ENCODE results near the gene FHIT.

FHIT gene

DNA sequence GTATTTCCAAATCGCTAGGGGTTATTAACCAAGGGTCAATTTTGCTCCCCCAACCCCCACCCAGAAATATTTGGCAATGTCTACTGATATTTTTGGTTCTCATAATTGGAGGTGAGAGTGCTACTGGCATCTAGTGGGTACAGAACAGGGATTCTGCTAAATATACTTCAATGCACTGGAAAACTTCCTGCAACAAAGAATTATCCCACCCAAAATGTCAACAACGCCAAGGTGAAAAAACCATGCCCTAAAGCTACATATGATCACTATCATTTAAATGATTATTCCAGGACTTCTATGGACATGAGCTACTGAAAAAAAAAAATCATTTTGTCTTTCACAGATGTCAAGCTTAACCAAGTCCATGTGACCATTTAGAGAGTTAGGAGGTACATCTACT, 867.9 kb downstream of the FHIT start:
- TF ChIP-seq CTCF (IDR thresholded peaks at IDR 0.05; ENCODE audit: control insufficient read depth, insufficient read depth, low read depth, low read length, missing control alignments), result no peak
- no peak for DNase-seq (ENCODE audit: low read depth)
- no peak overlapping the region for H3K4me3 ChIP-seq (ENCODE audit: control insufficient read depth, low read depth, low read length)

GRCh38 chr3:60366486-60366885, 884.8 kb downstream of the FHIT start:
- H3K4me3 ChIP-seq (ENCODE audit: control insufficient read depth, low read depth, low read length), result no peak overlapping the region
- no peak for TF ChIP-seq CTCF (IDR thresholded peaks at IDR 0.05; ENCODE audit: control insufficient read depth, insufficient read depth, low read depth, low read length, missing control alignments)

DNA sequence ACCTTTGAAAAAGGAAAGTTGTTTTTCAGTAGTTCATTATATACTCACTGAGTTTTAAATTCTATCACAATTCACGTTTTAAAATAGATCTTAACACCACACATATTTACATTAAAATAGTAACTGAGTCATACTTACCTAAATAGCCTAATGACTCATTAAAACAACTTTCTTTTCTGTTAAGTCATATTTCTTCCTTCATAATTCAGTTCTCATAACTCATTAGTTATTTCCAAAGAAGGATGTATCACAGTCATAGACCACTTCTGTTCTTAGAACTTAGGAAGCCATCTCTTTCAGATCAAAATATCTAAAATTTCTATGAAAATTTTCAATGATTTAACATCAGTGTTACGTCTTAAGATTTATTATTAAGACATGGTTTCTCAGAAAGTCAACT, 885.9 kb downstream of the FHIT start:
- DNase-seq (ENCODE audit: low read depth), result no peak
- no peak for TF ChIP-seq CTCF (IDR thresholded peaks at IDR 0.05; ENCODE audit: control insufficient read depth, insufficient read depth, low read depth, low read length, missing control alignments)
- H3K4me3 ChIP-seq (ENCODE audit: control insufficient read depth, low read depth, low read length), result no peak overlapping the region

More at GRCh38 chr3:60366486-60366885, 884.8 kb downstream of the FHIT start:
- no peak for DNase-seq (ENCODE audit: low read depth)

DNA sequence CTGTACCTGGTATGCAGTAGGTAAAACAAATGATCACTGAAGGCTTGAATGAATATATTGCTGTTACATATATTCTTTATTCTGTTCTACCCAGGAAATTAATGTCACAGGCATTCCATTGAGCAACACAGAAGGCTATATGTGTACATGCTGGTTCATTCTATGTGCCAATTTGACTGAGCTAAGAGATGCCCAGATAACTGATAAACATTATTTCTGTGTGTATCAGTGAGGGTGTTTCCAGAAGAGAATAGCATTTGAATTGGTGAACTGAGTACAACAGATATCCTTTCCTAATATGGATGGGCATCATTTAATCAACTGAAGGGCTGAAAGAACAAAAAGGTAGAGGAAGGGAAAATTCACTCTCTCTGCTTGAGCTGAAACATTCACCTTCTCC, 886.8 kb downstream of the FHIT start:
- H3K4me3 ChIP-seq (ENCODE audit: control insufficient read depth, low read depth, low read length), result no peak overlapping the region
- no peak for TF ChIP-seq CTCF (IDR thresholded peaks at IDR 0.05; ENCODE audit: control insufficient read depth, insufficient read depth, low read depth, low read length, missing control alignments)
- DNase-seq (ENCODE audit: low read depth), result no peak

DNA sequence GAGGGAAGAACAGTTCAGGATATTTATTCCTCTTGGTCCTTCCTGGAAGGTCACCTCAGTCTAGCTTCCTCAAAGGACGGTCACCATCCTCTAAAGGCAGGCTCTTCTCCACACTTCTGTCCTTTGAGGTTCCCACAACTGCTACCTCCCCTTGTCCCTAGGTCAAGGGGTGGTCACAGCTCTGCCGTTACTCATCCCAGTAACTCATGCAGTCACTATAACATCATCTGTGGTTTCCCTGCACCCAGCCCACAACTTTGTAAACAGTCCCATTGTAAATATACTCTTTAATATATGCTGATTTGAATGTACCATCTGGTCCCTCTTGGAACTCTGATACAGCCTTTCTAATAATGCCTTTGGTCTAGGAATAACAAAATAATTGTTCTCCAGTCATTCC, 887.4 kb downstream of the FHIT start:
- no peak for DNase-seq (ENCODE audit: low read depth)
- no peak for TF ChIP-seq CTCF (IDR thresholded peaks at IDR 0.05; ENCODE audit: control insufficient read depth, insufficient read depth, low read depth, low read length, missing control alignments)
- H3K4me3 ChIP-seq (ENCODE audit: control insufficient read depth, low read depth, low read length), result no peak overlapping the region

DNA sequence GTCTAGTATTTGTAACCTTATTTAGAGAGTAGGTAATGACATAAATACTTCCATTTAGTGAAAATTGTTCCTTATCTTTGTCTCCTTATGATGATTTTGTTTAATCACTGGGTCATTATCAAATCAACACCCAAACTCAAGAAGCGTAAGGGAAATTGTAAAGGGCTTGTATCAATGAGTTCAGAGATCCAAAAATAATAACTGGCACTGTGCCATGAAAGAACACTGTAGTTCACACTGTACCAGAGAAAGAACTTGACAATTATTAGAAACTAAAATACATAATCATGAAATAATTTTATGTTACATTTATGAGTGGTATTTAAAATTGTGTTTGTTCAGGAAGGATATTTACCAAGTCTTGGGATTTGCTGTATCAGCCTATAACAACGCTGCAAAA, 895.4 kb downstream of the FHIT start:
- H3K4me3 ChIP-seq (ENCODE audit: control insufficient read depth, low read depth, low read length), result no peak overlapping the region
- no peak for DNase-seq (ENCODE audit: low read depth)
- no peak for TF ChIP-seq CTCF (IDR thresholded peaks at IDR 0.05; ENCODE audit: control insufficient read depth, insufficient read depth, low read depth, low read length, missing control alignments)

- H3K4me3 ChIP-seq (ENCODE audit: control insufficient read depth, low read depth, low read length), result no peak overlapping the region
- no peak for TF ChIP-seq CTCF (IDR thresholded peaks at IDR 0.05; ENCODE audit: control insufficient read depth, insufficient read depth, low read depth, low read length, missing control alignments)
- DNase-seq (ENCODE audit: low read depth), result no peak
These were observed 899.8 kb downstream of the FHIT start for GRCh38 chr3:60351481-60351880.

All from AG09309 (cell line).